ENCODE measurements around the gene SHISA6.

SHISA6 gene

DNA sequence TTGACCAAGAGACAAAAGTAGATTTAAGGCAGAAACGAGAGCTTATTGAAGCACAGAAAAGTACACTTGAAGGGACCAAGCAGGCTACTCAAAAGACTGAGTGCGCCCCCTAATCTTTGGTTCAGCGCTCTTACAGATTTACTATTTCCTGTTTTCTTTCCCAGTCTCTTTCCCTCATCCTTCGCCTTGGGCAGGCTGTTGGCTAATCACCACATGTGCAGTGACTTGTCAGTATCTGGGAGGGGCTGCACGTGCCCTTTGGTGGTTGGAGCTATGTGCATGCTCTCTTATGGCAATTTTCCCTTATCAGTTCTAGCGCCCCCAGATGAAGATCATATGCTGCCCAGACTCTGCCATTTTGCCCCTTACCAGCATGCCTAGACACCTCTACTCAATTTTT, 35.4 kb upstream of the SHISA6 start:
- no peaks in the 10 kb centered on the region for H3K79me2 ChIP-seq (ENCODE audit: insufficient read depth, low read length)
- no peaks in the 10 kb centered on the region for H3K4me1 ChIP-seq (ENCODE audit: insufficient read depth, low read length, severe bottlenecking)
- H3K9ac ChIP-seq (ENCODE audit: low read length), result no peak overlapping the region
- no peak overlapping the region for H3K4me2 ChIP-seq (ENCODE audit: low read length)
- TF ChIP-seq EZH2 (IDR thresholded peaks at IDR 0.05; ENCODE audit: borderline replicate concordance, low read length), result no peak
- TF ChIP-seq, protein P1, sequence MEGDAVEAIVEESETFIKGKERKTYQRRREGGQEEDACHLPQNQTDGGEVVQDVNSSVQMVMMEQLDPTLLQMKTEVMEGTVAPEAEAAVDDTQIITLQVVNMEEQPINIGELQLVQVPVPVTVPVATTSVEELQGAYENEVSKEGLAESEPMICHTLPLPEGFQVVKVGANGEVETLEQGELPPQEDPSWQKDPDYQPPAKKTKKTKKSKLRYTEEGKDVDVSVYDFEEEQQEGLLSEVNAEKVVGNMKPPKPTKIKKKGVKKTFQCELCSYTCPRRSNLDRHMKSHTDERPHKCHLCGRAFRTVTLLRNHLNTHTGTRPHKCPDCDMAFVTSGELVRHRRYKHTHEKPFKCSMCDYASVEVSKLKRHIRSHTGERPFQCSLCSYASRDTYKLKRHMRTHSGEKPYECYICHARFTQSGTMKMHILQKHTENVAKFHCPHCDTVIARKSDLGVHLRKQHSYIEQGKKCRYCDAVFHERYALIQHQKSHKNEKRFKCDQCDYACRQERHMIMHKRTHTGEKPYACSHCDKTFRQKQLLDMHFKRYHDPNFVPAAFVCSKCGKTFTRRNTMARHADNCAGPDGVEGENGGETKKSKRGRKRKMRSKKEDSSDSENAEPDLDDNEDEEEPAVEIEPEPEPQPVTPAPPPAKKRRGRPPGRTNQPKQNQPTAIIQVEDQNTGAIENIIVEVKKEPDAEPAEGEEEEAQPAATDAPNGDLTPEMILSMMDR (IDR thresholded peaks at IDR 0.05; ENCODE audit: low read length), result no peak
- H3F3A ChIP-seq (ENCODE audit: insufficient read depth, low read length), result no peaks in the 10 kb centered on the region
- H3K4me3 ChIP-seq (ENCODE audit: low read depth, low read length, poor library complexity, severe bottlenecking), result no peak overlapping the region
- no peak overlapping the region for H3K27ac ChIP-seq (ENCODE audit: low read depth, low read length, poor library complexity, severe bottlenecking)
- no peaks in the 10 kb centered on the region for H3K36me3 ChIP-seq (ENCODE audit: insufficient read depth, low read length)
- no peaks in the 10 kb centered on the region for H3K9me2 ChIP-seq (ENCODE audit: low read depth, low read length)
- H4K20me1 ChIP-seq (ENCODE audit: insufficient read depth, low read length), result no peaks in the 10 kb centered on the region
- H3K9me3 ChIP-seq (ENCODE audit: low read length), result no peaks in the 10 kb centered on the region
- H2AFZ ChIP-seq (ENCODE audit: low read length), result no peak overlapping the region
- H3K27me3 ChIP-seq (ENCODE audit: insufficient read depth, low read length), result no peaks in the 10 kb centered on the region

DNA sequence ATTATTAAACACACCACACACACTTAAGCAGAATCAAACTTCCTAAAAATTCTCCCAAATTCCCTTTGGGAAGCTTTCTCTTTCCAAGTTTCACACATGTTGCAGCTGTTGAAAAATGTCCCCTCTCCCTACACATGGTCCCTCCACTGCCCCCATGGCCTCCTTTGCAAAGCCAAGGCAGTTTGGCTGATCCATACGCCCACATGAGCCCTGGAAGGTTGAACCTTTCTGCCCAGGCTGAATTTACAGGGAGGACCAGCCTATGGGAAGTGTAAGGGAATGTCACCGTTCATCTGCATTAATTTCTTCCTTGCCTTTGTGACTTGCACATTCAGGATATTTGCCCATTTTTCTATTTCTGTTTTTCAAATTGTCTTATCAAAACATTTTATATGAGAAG, 31.1 kb upstream of the SHISA6 start:
- Histone ChIP-seq H3K79me2 (ENCODE audit: insufficient read depth, low read length) (no peaks in the 10 kb centered on the region), H3K36me3 (ENCODE audit: insufficient read depth, low read length) (no peaks in the 10 kb centered on the region), H3K4me2 (ENCODE audit: low read length) (no peak overlapping the region), H3K9me2 (ENCODE audit: low read depth, low read length) (no peaks in the 10 kb centered on the region), H3K9ac (ENCODE audit: low read length) (no peak overlapping the region), H3F3A (ENCODE audit: insufficient read depth, low read length) (no peaks in the 10 kb centered on the region), H3K4me1 (ENCODE audit: insufficient read depth, low read length, severe bottlenecking) (no peaks in the 10 kb centered on the region), H3K4me3 (ENCODE audit: low read depth, low read length, poor library complexity, severe bottlenecking) (no peak overlapping the region), H2AFZ (ENCODE audit: low read length) (no peak overlapping the region), H3K27ac (ENCODE audit: low read depth, low read length, poor library complexity, severe bottlenecking) (no peak overlapping the region), H3K9me3 (ENCODE audit: low read length) (no peaks in the 10 kb centered on the region), H3K27me3 (ENCODE audit: insufficient read depth, low read length) (no peaks in the 10 kb centered on the region), H4K20me1 (ENCODE audit: insufficient read depth, low read length) (no peaks in the 10 kb centered on the region)
- TF ChIP-seq, protein P1 (IDR thresholded peaks at IDR 0.05; ENCODE audit: low read length), result no peak
- no peak for TF ChIP-seq EZH2 (IDR thresholded peaks at IDR 0.05; ENCODE audit: borderline replicate concordance, low read length)

DNA sequence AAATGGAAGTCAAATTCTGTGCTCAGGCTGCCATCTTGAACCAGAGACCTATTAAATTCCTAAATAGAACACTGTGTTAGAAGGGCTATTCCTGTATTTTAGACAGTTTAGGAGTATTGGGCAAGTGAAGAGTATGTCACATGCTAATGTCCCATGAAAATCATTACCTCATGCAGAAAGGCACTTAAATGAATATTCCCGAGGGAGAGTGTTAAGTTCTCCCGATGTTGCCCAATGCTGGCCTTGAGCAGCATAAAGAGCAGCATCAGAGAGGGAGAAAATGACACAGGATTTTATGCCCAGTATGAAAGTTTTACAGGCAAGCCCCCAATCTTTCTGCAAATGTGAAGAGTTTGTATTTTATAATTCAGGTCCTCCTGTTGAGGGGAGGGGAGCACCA, 28.2 kb upstream of the SHISA6 start:
- H3K4me3 ChIP-seq (ENCODE audit: low read depth, low read length, poor library complexity, severe bottlenecking), result no peak overlapping the region
- no peak overlapping the region for H2AFZ ChIP-seq (ENCODE audit: low read length)
- H3K9me3 ChIP-seq (ENCODE audit: low read length), result no peaks in the 10 kb centered on the region
- no peaks in the 10 kb centered on the region for H3K36me3 ChIP-seq (ENCODE audit: insufficient read depth, low read length)
- H3K9ac ChIP-seq (ENCODE audit: low read length), result no peak overlapping the region
- H3K4me2 ChIP-seq (ENCODE audit: low read length), result no peak overlapping the region
- no peaks in the 10 kb centered on the region for H3K9me2 ChIP-seq (ENCODE audit: low read depth, low read length)
- no peaks in the 10 kb centered on the region for H3K4me1 ChIP-seq (ENCODE audit: insufficient read depth, low read length, severe bottlenecking)
- no peaks in the 10 kb centered on the region for H4K20me1 ChIP-seq (ENCODE audit: insufficient read depth, low read length)
- H3K27ac ChIP-seq (ENCODE audit: low read depth, low read length, poor library complexity, severe bottlenecking), result no peak overlapping the region
- H3K27me3 ChIP-seq (ENCODE audit: insufficient read depth, low read length), result no peaks in the 10 kb centered on the region
- H3K79me2 ChIP-seq (ENCODE audit: insufficient read depth, low read length), result no peaks in the 10 kb centered on the region
- no peak for TF ChIP-seq EZH2 (IDR thresholded peaks at IDR 0.05; ENCODE audit: borderline replicate concordance, low read length)
- TF ChIP-seq, protein P1 (IDR thresholded peaks at IDR 0.05; ENCODE audit: low read length), result no peak
- no peaks in the 10 kb centered on the region for H3F3A ChIP-seq (ENCODE audit: insufficient read depth, low read length)
